ENCODE measurements around the gene RPL18A. TPM values are rescaled to one million over a fixed set of nuclear protein-coding genes. Genes with fewer than 3 reads are reported as not detected.
A peak's percentile ranks its signal among the peaks of the same experiment; 100 is the strongest.

RPL18A gene
- total RNA-seq, 3 donors from 2014 or later (not counting 1 experiment from before 2014, with no cell fraction given), result 1,015 to 1,285 (median 1,208) TPM

GRCh38 chr19:17835182-17836006, 24.3 kb upstream of the RPL18A start:
- no peak overlapping the region for H3K27ac ChIP-seq (ENCODE audit: low read length)
- 90% methylated on average over 8 of the region's 8 CpGs for WGBS (ENCODE audit: insufficient coverage)
- no peaks in the 10 kb centered on the region for H3K9me3 Mint-ChIP-seq
- H3K4me1 ChIP-seq (ENCODE audit: control insufficient read depth, insufficient read depth, low read length), result no peaks in the 10 kb centered on the region
- no peak for DNase-seq
- peak overlapping the region; percentile 25 to 66 for H3K27ac Mint-ChIP-seq
- ATAC-seq, result no peak
- no peaks in the 10 kb centered on the region for H3K27me3 ChIP-seq (ENCODE audit: control insufficient read depth, insufficient read depth, low read length)
- no peak for TF ChIP-seq CTCF (IDR thresholded peaks at IDR 0.05)
- no peaks in the 10 kb centered on the region for H3K9me3 ChIP-seq (ENCODE audit: control insufficient read depth, insufficient read depth, low read length)
- intact Hi-C loops (cut with micrococcal nuclease), result no loop called here
- no peaks in the 10 kb centered on the region for H3K27me3 Mint-ChIP-seq (ENCODE audit: low read depth in 2 of 2)
- H3K36me3 ChIP-seq (ENCODE audit: control insufficient read depth, insufficient read depth, low read length), result peaks cover 83% of the 10 kb centered on the region
- no peak overlapping the region for H3K4me3 Mint-ChIP-seq
- peaks cover 6 to 17% of the 10 kb centered on the region in 2 donors for H3K4me1 Mint-ChIP-seq
- no peak overlapping the region for H3K4me3 ChIP-seq (ENCODE audit: low read length)
- peaks cover 14% of the 10 kb centered on the region for H3K36me3 Mint-ChIP-seq

GRCh38 chr19:17836530-17836929, 23.2 kb upstream of the RPL18A start:
- 98% methylated on average over 4 of the region's 4 CpGs for WGBS (ENCODE audit: insufficient coverage)
- Mint-ChIP-seq H3K4me1 (peaks cover 6 to 20% of the 10 kb centered on the region in 2 donors), H3K4me3 (no peak overlapping the region), H3K9me3 (no peaks in the 10 kb centered on the region), H3K27ac (peak overlapping the region; percentile 25 to 66), H3K36me3 (peaks cover 14% of the 10 kb centered on the region), H3K27me3 (ENCODE audit: low read depth in 2 of 2) (no peaks in the 10 kb centered on the region)
- intact Hi-C loops (cut with micrococcal nuclease), result no loop called here
- no peak for ATAC-seq
- H3K27ac ChIP-seq (ENCODE audit: low read length), result no peak overlapping the region
- no peaks in the 10 kb centered on the region for H3K4me1 ChIP-seq (ENCODE audit: control insufficient read depth, insufficient read depth, low read length)
- no peaks in the 10 kb centered on the region for H3K9me3 ChIP-seq (ENCODE audit: control insufficient read depth, insufficient read depth, low read length)
- DNase-seq, result no peak
- TF ChIP-seq CTCF (IDR thresholded peaks at IDR 0.05), result no peak
- H3K36me3 ChIP-seq (ENCODE audit: control insufficient read depth, insufficient read depth, low read length), result peaks cover 87% of the 10 kb centered on the region
- no peaks in the 10 kb centered on the region for H3K27me3 ChIP-seq (ENCODE audit: control insufficient read depth, insufficient read depth, low read length)
- H3K4me3 ChIP-seq (ENCODE audit: low read length), result no peak overlapping the region

GRCh38 chr19:17837972-17838371, 21.7 kb upstream of the RPL18A start:
- Histone ChIP-seq H3K27ac (ENCODE audit: low read length) (no peak overlapping the region), H3K36me3 (ENCODE audit: control insufficient read depth, insufficient read depth, low read length) (peaks cover 83% of the 10 kb centered on the region), H3K4me1 (ENCODE audit: control insufficient read depth, insufficient read depth, low read length) (peaks cover 2% of the 10 kb centered on the region), H3K9me3 (ENCODE audit: control insufficient read depth, insufficient read depth, low read length) (no peaks in the 10 kb centered on the region), H3K27me3 (ENCODE audit: control insufficient read depth, insufficient read depth, low read length) (no peaks in the 10 kb centered on the region), H3K4me3 (ENCODE audit: low read length) (no peak overlapping the region)
- Mint-ChIP-seq H3K27me3 (ENCODE audit: low read depth in 2 of 2) (no peaks in the 10 kb centered on the region), H3K27ac (peak overlapping the region in 1 of 2 donors; percentile 56), H3K4me1 (peaks cover 6 to 21% of the 10 kb centered on the region in 2 donors), H3K9me3 (no peaks in the 10 kb centered on the region), H3K4me3 (no peak overlapping the region), H3K36me3 (peaks cover 14% of the 10 kb centered on the region)
- intact Hi-C loops (cut with micrococcal nuclease), result no loop called here
- ATAC-seq, result no peak
- WGBS (ENCODE audit: insufficient coverage), result 98% methylated on average over 6 of the region's 7 CpGs
- no peak for DNase-seq
- no peak for TF ChIP-seq CTCF (IDR thresholded peaks at IDR 0.05)

Data from natural killer cell (primary cell).